Stimulated activated naive CD4-positive, alpha-beta T cell treated with Interleukin-2 at 50 U/mL for 16 hours (primary cell): Measurements from ENCODE around the gene MRPS33.
"Not testable (repeated sequence)": the region's sequence is repeated elsewhere in the genome, so short reads cannot be mapped to it uniquely, and the experiment has no call there.

Experiments used
- DNase-seq: peaks from one replicate; lab custom pipeline; 2025; lab: John Stamatoyannopoulos, UW

Gene MRPS33

GRCh38 chr7:141014524-141015395 lies at the start of gene MRPS33:
Gene MRPS33 (minus strand): TSS chr7:141014952. CDS start chr7:141010633, 4,319 bp downstream.
- peak; percentile 97 for DNase-seq

- DNase-seq = no peak
These were observed 43.0 kb upstream of the MRPS33 start for GRCh38 chr7:141057788-141058187.

- DNase-seq = no peak
These were observed 40.4 kb upstream of the MRPS33 start for GRCh38 chr7:141055146-141055545.

- peak; percentile 65 for DNase-seq
These were observed 38.9 kb upstream of the MRPS33 start for GRCh38 chr7:141053626-141054025.

- DNase-seq = no peak
These were observed 31.3 kb upstream of the MRPS33 start for GRCh38 chr7:141045842-141046620.

GRCh38 chr7:141045126-141045841 lies 30.5 kb upstream of the MRPS33 start:
- no peak for DNase-seq

- no peak for DNase-seq
These were observed 28.9 kb upstream of the MRPS33 start for GRCh38 chr7:141043616-141044015.

- no peak for DNase-seq
These were observed 27.8 kb upstream of the MRPS33 start for GRCh38 chr7:141042222-141043193.

- no peak for DNase-seq
These were observed 24.6 kb upstream of the MRPS33 start for GRCh38 chr7:141039376-141039775.

- not testable (repeated sequence) for DNase-seq
These were observed 23.3 kb upstream of the MRPS33 start for GRCh38 chr7:141038100-141038499.

GRCh38 chr7:141032539-141033323 lies 18.0 kb upstream of the MRPS33 start:
- DNase-seq = not testable (repeated sequence)

- DNase-seq = no peak
These were observed 14.0 kb upstream of the MRPS33 start for GRCh38 chr7:141028767-141029166.

- DNase-seq = no peak
These were observed 12.3 kb upstream of the MRPS33 start for GRCh38 chr7:141027043-141027442.

- DNase-seq = no peak
These were observed 9.9 kb upstream of the MRPS33 start for GRCh38 chr7:141024668-141025067.

GRCh38 chr7:141023295-141023694 lies 8.5 kb upstream of the MRPS33 start:
- no peak for DNase-seq

GRCh38 chr7:141017555-141017954 lies 2.8 kb upstream of the MRPS33 start:
- DNase-seq = no peak

- DNase-seq = no peak
These were observed 1.6 kb upstream of the MRPS33 start for GRCh38 chr7:141016349-141016748.

- no peak for DNase-seq
These were observed 628 bp downstream of the MRPS33 start for GRCh38 chr7:141014125-141014523.

- no peak for DNase-seq
These were observed 1.4 kb downstream of the MRPS33 start for GRCh38 chr7:141013345-141013715.

- DNase-seq = no peak
These were observed 1.9 kb downstream of the MRPS33 start for GRCh38 chr7:141012696-141013344.
